AG10803 (cell line): ENCODE measurements around the gene TMEM39A.

Experiments used
- DNase-seq: peaks from one replicate; pipeline ENCODE4 v3.0.0; 2010; ENCODE audit warnings: low read depth
- H3K4me3 ChIP-seq: 2 replicates; pipeline ENCODE4 v1.5.1; 2011; ENCODE audit warnings: mild to moderate bottlenecking, low read length, control low read depth
- CTCF ChIP-seq: conservative IDR thresholded peaks from 2 replicates; pipeline ENCODE4 v1.5.1; 2011; ENCODE audit warnings: mild to moderate bottlenecking, low read length, control low read depth, inconsistent platforms

TMEM39A gene

GRCh38 chr3:119413603-119414280, 49.7 kb downstream of the TMEM39A start:
- no peak overlapping the region for H3K4me3 ChIP-seq
- TF ChIP-seq CTCF = no peak
- DNase-seq = no peak

- TF ChIP-seq CTCF = no peak
- no peak overlapping the region for H3K4me3 ChIP-seq
- DNase-seq = no peak
These were observed 53.6 kb downstream of the TMEM39A start for GRCh38 chr3:119409844-119410243.

GRCh38 chr3:119408243-119408950, 55.0 kb downstream of the TMEM39A start:
- H3K4me3 ChIP-seq = no peak overlapping the region
- no peak for TF ChIP-seq CTCF
- DNase-seq = no peak

- DNase-seq = peak; percentile 45
- no peak for TF ChIP-seq CTCF
- no peak overlapping the region for H3K4me3 ChIP-seq
These were observed 58.1 kb downstream of the TMEM39A start for GRCh38 chr3:119405315-119405714.

GRCh38 chr3:119403201-119403600, 60.2 kb downstream of the TMEM39A start:
- no peak overlapping the region for H3K4me3 ChIP-seq
- no peak for TF ChIP-seq CTCF
- no peak for DNase-seq

GRCh38 chr3:119402791-119403190, 60.6 kb downstream of the TMEM39A start:
- TF ChIP-seq CTCF = no peak
- H3K4me3 ChIP-seq = no peak overlapping the region
- DNase-seq = no peak
